ENCODE measurements around the gene GPR108. TPM values are rescaled to one million over a fixed set of nuclear protein-coding genes. Genes with fewer than 3 reads are reported as not detected.

The GPR108 gene
- total RNA-seq, 4 donors from 2014 or later = 87.9 to 152 (median 116) TPM

- Histone ChIP-seq H3K9me3 (no peaks in the 10 kb centered on the region), H3K4me1 (peaks cover 30 to 31% of the 10 kb centered on the region in 2 donors), H3K27me3 (no peaks in the 10 kb centered on the region), H3K36me3 (peaks cover 13 to 16% of the 10 kb centered on the region in 2 donors), H3K27ac (peak overlapping the region; percentile 90 to 91 (median 90)), H3K4me3 (replicated peaks in 1 of 3) (peak overlapping the region; percentile 64 to 87 (median 82))
- peak; percentile 68 for DNase-seq
- intact Hi-C loops (cut with DNase I) = loop anchor here (5.0 to 10.0 kb wide), 2 partner anchors 104 to 128 kb away; no protein-coding TSS in a partner anchor
- peak in 1 of 2 donors; percentile 25 for TF ChIP-seq POLR2A (IDR thresholded peaks at IDR 0.05)
- peak in 4 of 6 experiments; percentile 43 to 59 (median 50) for TF ChIP-seq CTCF (IDR thresholded peaks at IDR 0.05)
- WGBS, 2 donors = 33 to 35% methylated on average over 23 to 25 of the region's 25 CpGs
Measured at GRCh38 chr19:6736169-6736916, 1.0 kb downstream of the GPR108 start.

DNA sequence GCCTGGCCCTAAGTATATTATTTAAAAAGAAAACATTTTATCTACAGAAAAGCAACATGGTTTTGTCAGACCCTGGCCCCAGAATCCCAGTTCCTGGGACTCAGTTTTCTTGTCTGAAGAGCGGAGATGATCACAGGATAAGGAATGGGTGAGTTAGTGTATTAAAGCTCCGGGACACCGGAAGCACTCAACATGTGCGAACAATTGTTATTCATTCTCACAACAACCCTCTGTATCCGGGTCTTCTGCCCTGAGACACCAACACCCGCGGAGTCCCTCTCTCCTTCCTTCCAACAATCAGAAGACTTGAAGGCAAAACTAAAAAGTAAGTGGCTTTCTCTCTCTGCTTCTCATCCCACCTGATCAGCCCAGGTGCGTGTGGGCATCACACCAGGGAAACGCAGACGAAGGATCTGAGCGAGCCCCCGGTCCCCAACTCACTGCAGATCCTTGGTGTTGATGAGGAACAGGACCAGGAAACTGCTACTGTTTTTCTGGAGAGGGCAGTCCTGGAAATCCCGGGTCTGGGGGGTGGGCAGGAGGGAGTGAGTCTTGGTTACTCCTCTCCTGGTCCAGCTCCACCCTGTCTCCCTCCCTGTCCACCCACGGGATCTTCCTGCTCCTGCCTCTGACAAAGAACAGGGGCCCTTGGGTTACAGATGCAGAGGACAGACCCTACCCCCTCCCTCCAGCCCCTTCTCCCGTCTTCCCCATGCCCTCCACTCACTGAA lies 2.0 kb downstream of the GPR108 start:
- intact Hi-C loops (cut with DNase I) = loop anchor here (5.0 to 10.0 kb wide), 2 partner anchors 103 to 129 kb away; no protein-coding TSS in a partner anchor
- Histone ChIP-seq H3K4me3 (replicated peaks in 1 of 3) (no peak overlapping the region), H3K4me1 (peaks cover 28 to 29% of the 10 kb centered on the region in 2 donors), H3K27me3 (no peaks in the 10 kb centered on the region), H3K27ac (peak overlapping the region in 2 of 3 donors; percentile 90 to 91), H3K36me3 (peaks cover 13 to 20% of the 10 kb centered on the region in 2 donors), H3K9me3 (no peaks in the 10 kb centered on the region)
- DNase-seq = no peak
- TF ChIP-seq CTCF (IDR thresholded peaks at IDR 0.05) = no peak
- TF ChIP-seq POLR2A (IDR thresholded peaks at IDR 0.05) = no peak
- WGBS, 2 donors = 82 to 84% methylated on average over 15 of the region's 15 CpGs

GRCh38 chr19:6734096-6734696 lies 3.2 kb downstream of the GPR108 start:
- Histone ChIP-seq H3K27me3 (no peaks in the 10 kb centered on the region), H3K4me1 (peaks cover 23 to 27% of the 10 kb centered on the region in 2 donors), H3K36me3 (peaks cover 13 to 24% of the 10 kb centered on the region in 2 donors), H3K9me3 (no peaks in the 10 kb centered on the region), H3K4me3 (replicated peaks in 1 of 3) (no peak overlapping the region), H3K27ac (no peak overlapping the region)
- 78 to 91% methylated on average over 20 of the region's 20 CpGs for WGBS, 2 donors
- no peak for DNase-seq
- no peak for TF ChIP-seq POLR2A (IDR thresholded peaks at IDR 0.05)
- no peak for TF ChIP-seq CTCF (IDR thresholded peaks at IDR 0.05)
- intact Hi-C loops (cut with DNase I) = loop anchor here (10.0 kb wide), 1 partner anchor 131 kb away; no protein-coding TSS in a partner anchor

- TF ChIP-seq POLR2A (IDR thresholded peaks at IDR 0.05) (no peak), CTCF (IDR thresholded peaks at IDR 0.05) (peak in 1 of 6 experiments; percentile 13)
- H3K27ac ChIP-seq = no peak overlapping the region
- WGBS, 2 donors = 92 to 94% methylated on average over 27 to 28 of the region's 29 CpGs
- no peaks in the 10 kb centered on the region for H3K27me3 ChIP-seq
- no peaks in the 10 kb centered on the region for H3K9me3 ChIP-seq
- intact Hi-C loops (cut with DNase I) = loop anchor here (10.0 kb wide), 1 partner anchor 131 kb away; no protein-coding TSS in a partner anchor
- DNase-seq = no peak
- H3K4me3 ChIP-seq (replicated peaks in 1 of 3) = no peak overlapping the region
- peaks cover 16 to 20% of the 10 kb centered on the region in 2 donors for H3K4me1 ChIP-seq
- peaks cover 13 to 24% of the 10 kb centered on the region in 2 donors for H3K36me3 ChIP-seq
Measured at GRCh38 chr19:6733338-6734095, 3.9 kb downstream of the GPR108 start.

All from thyroid gland (tissue), 4 donors.